ENCODE data around the gene KCNA10.

KCNA10 gene

GRCh38 chr1:110519125-110519810 lies at the start of gene KCNA10:
Gene KCNA10 (minus strand): TSS chr1:110519175. CDS start chr1:110518787, 388 bp downstream.
- in situ Hi-C loops (cut with MboI; ENCODE audit: low sequenced_read_pairs, unreplicated experiment), result no loop called here
- TF ChIP-seq CTCF (IDR thresholded peaks at IDR 0.05; ENCODE audit: borderline replicate concordance, control extremely low read depth, extremely low read depth, insufficient read depth, missing control alignments), result no peak
- DNase-seq (ENCODE audit: low spot score), result no peak

GRCh38 chr1:110566836-110567235 lies 47.9 kb upstream of the KCNA10 start:
- no peak for DNase-seq (ENCODE audit: low spot score)
- in situ Hi-C loops (cut with MboI; ENCODE audit: low sequenced_read_pairs, unreplicated experiment), result no loop called here
- TF ChIP-seq CTCF (IDR thresholded peaks at IDR 0.05; ENCODE audit: borderline replicate concordance, control extremely low read depth, extremely low read depth, insufficient read depth, missing control alignments), result no peak

- DNase-seq (ENCODE audit: low spot score), result no peak
These were observed 46.6 kb upstream of the KCNA10 start for GRCh38 chr1:110565565-110565964.

GRCh38 chr1:110563089-110563488 lies 44.1 kb upstream of the KCNA10 start:
- TF ChIP-seq CTCF (IDR thresholded peaks at IDR 0.05; ENCODE audit: borderline replicate concordance, control extremely low read depth, extremely low read depth, insufficient read depth, missing control alignments), result no peak
- in situ Hi-C loops (cut with MboI; ENCODE audit: low sequenced_read_pairs, unreplicated experiment), result no loop called here
- no peak for DNase-seq (ENCODE audit: low spot score)

More at GRCh38 chr1:110565565-110565964, 46.6 kb upstream of the KCNA10 start:
- in situ Hi-C loops (cut with MboI; ENCODE audit: low sequenced_read_pairs, unreplicated experiment), result no loop called here
- TF ChIP-seq CTCF (IDR thresholded peaks at IDR 0.05; ENCODE audit: borderline replicate concordance, control extremely low read depth, extremely low read depth, insufficient read depth, missing control alignments), result no peak

- DNase-seq (ENCODE audit: low spot score), result no peak
- in situ Hi-C loops (cut with MboI; ENCODE audit: low sequenced_read_pairs, unreplicated experiment), result no loop called here
- no peak for TF ChIP-seq CTCF (IDR thresholded peaks at IDR 0.05; ENCODE audit: borderline replicate concordance, control extremely low read depth, extremely low read depth, insufficient read depth, missing control alignments)
These were observed 42.6 kb upstream of the KCNA10 start for GRCh38 chr1:110561596-110561995.

GRCh38 chr1:110559157-110559556 lies 40.2 kb upstream of the KCNA10 start:
- no peak for TF ChIP-seq CTCF (IDR thresholded peaks at IDR 0.05; ENCODE audit: borderline replicate concordance, control extremely low read depth, extremely low read depth, insufficient read depth, missing control alignments)
- in situ Hi-C loops (cut with MboI; ENCODE audit: low sequenced_read_pairs, unreplicated experiment), result no loop called here

More at GRCh38 chr1:110559157-110559556, 40.2 kb upstream of the KCNA10 start:
- DNase-seq (ENCODE audit: low spot score), result no peak
